Inflammatory macrophage treated with lipopolysaccharide for 4 hours (primary cell): ENCODE results near the gene NAA16.
"Not testable (repeated sequence)": the region's sequence is repeated elsewhere in the genome, so short reads cannot be mapped to it uniquely, and the experiment has no call there.

Experiments
- DNase-seq: peaks from one replicate; pipeline ENCODE4 v3.0.0-alpha.2; 2020

NAA16 gene

DNA sequence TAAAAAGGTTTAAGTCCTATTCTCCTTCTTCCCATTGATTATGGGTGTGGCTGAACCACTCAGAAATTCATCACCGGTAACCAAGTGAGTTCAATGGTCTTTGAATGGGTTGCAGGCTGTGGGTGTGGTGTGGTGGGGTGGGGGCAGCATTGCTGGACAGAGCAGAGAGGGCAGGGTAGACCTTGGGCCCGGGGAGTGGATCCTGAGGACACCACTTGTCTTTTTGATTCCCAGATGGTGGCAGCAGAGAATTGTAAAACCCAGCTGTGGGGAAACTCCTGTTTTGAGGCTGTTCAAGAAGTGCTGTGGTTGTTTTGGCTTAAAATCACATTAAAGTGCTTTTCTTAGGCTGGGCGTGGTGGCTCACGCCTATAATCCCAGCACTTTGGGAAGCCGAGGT is 100.5 kb downstream of the NAA16 start:
- DNase-seq = peak; percentile 54

DNA sequence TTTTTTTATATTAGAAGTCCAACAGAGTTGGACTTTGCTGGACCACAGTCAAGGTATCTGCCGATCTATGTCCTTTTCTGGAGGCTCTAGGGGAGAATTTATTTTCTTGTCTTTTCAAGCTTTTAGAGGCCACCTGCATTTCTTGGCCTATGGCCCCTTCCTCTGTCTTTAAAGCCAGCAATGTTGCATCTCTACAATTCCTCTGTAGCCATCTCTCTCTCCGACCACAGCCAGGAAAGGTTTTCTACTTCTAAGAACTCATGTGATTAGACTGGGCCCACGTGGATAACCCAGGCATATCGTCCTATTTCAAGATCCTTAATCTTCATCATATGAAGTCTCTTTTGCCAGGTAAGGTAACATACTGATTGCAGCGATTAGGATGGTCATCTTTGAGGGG is 102.8 kb downstream of the NAA16 start:
- no peak for DNase-seq

DNA sequence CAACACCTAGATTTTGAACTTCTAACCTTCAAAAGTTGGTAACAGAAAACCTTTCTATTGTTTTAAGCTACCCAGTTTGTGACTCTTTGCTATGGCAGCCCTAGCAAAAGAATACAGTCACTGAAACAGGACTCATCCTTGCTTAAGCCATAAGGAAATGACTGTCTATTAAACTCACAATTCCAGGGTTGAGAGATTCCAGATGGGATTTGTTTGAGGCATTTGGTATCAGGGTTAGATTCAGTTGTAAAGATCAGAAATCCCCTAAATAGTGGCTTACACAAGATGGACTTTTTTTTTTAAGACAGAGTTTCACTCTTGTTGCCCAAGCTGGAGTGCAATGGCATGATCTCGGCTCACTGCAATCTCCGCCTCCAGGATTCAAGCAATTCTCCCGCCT is 105.2 kb downstream of the NAA16 start:
- DNase-seq = peak; percentile 46

DNA sequence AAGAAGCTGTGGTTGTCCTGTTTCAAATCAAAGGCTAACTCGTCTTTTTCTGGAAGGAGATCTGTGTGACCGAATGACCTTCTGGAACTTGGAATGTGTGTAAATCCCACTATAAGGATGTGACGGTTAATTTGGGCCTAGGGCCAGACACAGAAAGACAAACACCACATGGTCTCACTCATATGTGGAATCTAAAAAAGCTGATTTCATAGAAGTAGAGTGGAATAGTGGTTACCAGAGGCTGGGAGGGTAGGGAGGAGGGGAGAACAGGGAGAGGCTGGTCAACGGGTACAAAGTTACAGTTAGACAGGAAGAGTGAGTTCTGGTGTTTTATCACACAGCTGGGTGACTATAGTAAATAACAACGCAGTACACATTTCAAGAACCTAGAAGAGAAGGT is 107.0 kb downstream of the NAA16 start:
- no peak for DNase-seq

DNA sequence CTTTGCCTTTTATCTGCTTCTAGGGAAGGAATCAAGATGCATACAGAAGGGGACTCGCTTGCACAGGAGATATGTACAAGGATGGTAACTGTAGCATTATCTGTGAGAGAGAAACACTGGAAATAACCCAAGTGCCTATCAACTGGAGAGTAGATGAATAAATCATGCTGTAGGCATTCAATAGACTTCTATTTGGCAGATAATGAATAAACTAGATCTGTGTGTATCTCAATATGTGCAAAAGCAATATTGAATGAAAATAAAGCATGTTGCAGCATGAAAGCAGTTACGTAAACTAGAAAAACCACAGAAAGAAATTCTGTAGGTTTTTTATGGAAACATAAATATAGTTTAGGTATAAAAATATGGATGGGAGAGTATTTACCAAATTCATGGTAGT is 107.7 kb downstream of the NAA16 start:
- no peak for DNase-seq

DNA sequence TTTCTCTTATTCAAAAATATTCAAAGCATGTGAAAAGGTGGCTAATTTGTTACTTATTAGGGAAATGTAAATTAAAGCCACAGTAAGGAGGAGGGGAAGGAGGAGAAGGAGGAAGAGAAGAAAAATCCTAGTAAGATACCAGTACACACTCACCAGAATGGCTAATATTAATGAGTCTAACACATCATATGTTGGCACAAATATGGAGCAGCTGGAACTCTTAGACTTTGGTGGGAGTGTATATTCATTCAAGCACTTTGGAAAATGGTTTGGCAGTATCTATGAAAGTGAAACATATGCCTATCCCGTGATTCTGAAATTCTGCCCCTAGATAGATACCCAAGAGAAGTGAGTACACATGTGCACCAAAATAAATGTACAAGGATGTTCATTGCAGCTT is 108.1 kb downstream of the NAA16 start:
- DNase-seq = no peak

DNA sequence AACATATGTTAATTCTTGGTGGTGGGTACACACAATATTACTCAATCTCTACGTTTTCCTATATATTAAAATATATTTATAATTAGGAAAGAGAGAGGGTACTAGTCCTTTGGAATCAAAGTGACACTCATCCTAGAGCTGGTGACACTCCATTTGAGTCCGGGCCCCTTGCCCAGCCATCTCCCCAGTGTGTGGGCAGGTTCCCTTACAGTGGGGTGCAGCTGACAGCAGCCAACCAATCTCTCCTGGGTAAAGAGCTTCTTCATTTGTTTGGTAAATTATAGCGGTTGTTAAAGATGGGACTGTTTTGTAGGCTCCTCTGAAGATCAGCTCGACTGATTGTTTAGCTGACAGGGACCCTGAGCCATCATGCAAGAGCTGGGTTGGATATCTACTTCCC is 109.1 kb downstream of the NAA16 start:
- DNase-seq = no peak

DNA sequence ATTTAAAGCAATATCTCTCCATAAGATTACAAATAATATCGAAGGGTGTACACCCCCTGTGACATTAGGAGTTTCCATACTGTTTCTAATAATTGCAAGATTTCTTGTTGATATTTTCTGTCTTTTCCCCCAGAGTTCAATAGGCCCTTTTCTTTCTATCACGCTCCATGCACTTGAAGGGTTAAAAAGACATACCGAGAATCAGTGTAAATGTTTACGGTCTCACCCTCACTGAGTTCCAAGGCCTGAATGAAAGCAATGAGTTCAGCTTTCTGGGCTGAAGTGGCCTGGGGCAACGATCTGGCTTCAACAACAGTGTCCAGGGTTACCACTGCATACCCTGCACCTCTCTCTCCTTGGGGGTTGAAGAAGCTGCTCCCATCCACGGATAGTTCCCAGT is 110.3 kb downstream of the NAA16 start:
- not testable (repeated sequence) for DNase-seq

DNA sequence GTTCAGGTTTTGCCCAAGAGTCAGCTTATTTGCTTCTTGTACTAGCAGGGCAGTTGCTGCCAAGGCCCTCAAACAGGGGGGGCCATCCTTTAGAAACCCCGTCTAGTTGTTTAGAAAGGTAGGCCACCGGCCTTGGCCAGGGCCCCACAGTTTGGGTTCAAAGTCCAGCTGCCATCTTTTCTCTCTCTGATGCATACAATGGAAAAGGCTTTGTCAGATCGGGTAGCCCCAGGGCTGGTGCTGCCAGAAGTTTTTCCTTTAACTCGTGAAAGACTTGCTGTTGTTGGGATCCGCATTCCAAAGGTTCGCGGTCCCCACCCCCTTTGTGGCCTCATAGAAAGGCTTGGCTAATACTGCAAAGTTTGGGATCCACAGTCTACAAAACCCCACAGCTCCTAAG is 110.9 kb downstream of the NAA16 start:
- DNase-seq = not testable (repeated sequence)

DNA sequence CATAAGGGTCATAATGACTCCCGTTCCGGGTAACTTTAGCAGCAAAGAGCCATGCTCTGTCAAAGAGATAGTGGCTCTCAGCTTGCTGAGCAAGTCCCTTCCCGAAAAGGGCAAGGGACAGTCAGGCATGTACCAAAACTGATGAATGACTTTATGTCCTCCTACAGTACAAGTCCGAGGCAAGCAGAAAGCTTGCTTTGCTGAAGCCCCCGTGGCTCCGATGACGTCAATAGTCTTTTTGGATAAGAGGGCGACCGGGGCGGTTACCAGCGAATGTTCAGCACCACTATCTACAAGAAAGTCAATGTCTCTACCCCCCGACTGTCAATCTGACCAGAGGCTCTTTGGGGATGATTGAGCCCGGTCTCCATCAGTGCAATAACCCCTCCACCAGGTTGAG is 112.2 kb downstream of the NAA16 start:
- DNase-seq = not testable (repeated sequence)

DNA sequence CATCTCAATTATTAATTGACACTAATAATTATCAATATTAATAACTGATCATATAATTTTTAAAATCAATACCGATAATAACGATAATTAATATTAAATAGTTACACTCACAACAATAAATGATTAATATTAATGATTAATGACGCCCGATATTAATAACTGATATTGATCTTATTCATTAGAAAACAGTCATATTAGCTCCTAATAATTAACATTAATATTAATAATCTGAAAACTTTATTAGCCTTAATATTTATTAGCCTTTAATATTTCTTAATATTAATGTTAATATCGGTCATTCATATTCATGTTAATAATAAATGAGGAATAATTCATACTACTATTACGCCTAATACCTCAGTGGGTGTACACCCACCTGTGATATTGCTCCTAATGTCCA is 113.6 kb downstream of the NAA16 start:
- not testable (repeated sequence) for DNase-seq

DNA sequence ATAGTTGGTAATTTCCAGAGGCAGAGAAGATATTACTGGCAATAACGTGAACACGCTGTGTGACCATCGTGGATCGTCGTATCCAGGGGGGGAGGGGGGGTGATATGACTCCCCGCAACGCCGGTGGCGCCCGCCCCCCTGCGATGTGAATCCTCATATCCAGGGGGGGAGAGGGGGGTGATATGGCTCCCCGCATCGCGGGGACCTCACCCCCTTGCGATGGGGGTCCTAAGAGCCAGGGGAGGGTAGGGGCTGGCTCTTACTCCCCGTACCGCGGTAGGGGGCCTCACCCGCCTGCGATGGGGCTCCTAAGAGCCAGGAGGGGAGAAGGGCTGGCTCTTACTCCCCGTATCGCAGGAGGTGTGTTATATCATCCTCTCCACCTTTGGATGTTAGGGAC is 115.0 kb downstream of the NAA16 start:
- DNase-seq = no peak
